ENCODE measurements around the gene WDR20. TPM values are rescaled to one million over a fixed set of nuclear protein-coding genes. Genes with fewer than 3 reads are reported as not detected.

Gene WDR20
- total and polyA plus RNA-seq, 2 donors from 2014 or later, result 12.6 to 44.2 TPM

- H3K9me3 ChIP-seq (ENCODE audit: control insufficient read depth in 2 of 3, insufficient read depth in 1 of 3, low read length in 3 of 3), result no peaks in the 10 kb centered on the region
- no peak overlapping the region for H3K4me3 ChIP-seq (ENCODE audit: low read length in 3 of 3)
- DNase-seq (peak; percentile 84 to 94 (median 90)), FAIRE-seq (peak; percentile 60)
- H3K27me3 ChIP-seq (ENCODE audit: control insufficient read depth, insufficient read depth, low read length), result no peaks in the 10 kb centered on the region
- TF ChIP-seq CTCF (IDR thresholded peaks at IDR 0.05; ENCODE audit: borderline replicate concordance, extremely low read depth, insufficient read depth), result peak; percentile 79
- intact Hi-C loops (cut with DNase I), result no loop called here
- no peaks in the 10 kb centered on the region for H3K36me3 ChIP-seq (ENCODE audit: control insufficient read depth in 2 of 3, insufficient read depth in 3 of 3, low read length in 3 of 3)
- no peak overlapping the region for H3K9ac ChIP-seq (ENCODE audit: low read length in 3 of 3)
- H3K4me1 ChIP-seq (ENCODE audit: control insufficient read depth in 2 of 3, insufficient read depth in 2 of 3, low read depth in 1 of 3, low read length in 3 of 3), result peaks cover 0 to 8% (median 5%) of the 10 kb centered on the region in 3 donors
- H3K27ac ChIP-seq (ENCODE audit: low read depth in 2 of 2, low read length in 2 of 2), result no peak overlapping the region
These were observed 43.0 kb upstream of the WDR20 start for GRCh38 chr14:102096569-102097188.

- no peak overlapping the region for H3K9ac ChIP-seq (ENCODE audit: low read length in 3 of 3)
- H3K4me1 ChIP-seq (ENCODE audit: control insufficient read depth in 2 of 3, insufficient read depth in 2 of 3, low read depth in 1 of 3, low read length in 3 of 3), result peaks cover 0 to 8% (median 5%) of the 10 kb centered on the region in 3 donors
- DNase-seq (peak in 4 of 5 donors; percentile 39 to 75 (median 51)), FAIRE-seq (no peak)
- no peak for TF ChIP-seq CTCF (IDR thresholded peaks at IDR 0.05; ENCODE audit: borderline replicate concordance, extremely low read depth, insufficient read depth)
- H3K27ac ChIP-seq (ENCODE audit: low read depth in 2 of 2, low read length in 2 of 2), result no peak overlapping the region
- H3K27me3 ChIP-seq (ENCODE audit: control insufficient read depth, insufficient read depth, low read length), result no peaks in the 10 kb centered on the region
- H3K36me3 ChIP-seq (ENCODE audit: control insufficient read depth in 2 of 3, insufficient read depth in 3 of 3, low read length in 3 of 3), result no peaks in the 10 kb centered on the region
- no peak overlapping the region for H3K4me3 ChIP-seq (ENCODE audit: low read length in 3 of 3)
- intact Hi-C loops (cut with DNase I), result no loop called here
- no peaks in the 10 kb centered on the region for H3K9me3 ChIP-seq (ENCODE audit: control insufficient read depth in 2 of 3, insufficient read depth in 1 of 3, low read length in 3 of 3)
These were observed 42.1 kb upstream of the WDR20 start for GRCh38 chr14:102097441-102098135.

GRCh38 chr14:102103062-102103695, 36.5 kb upstream of the WDR20 start:
- no peak overlapping the region for H3K27ac ChIP-seq (ENCODE audit: low read depth in 2 of 2, low read length in 2 of 2)
- no peaks in the 10 kb centered on the region for H3K27me3 ChIP-seq (ENCODE audit: control insufficient read depth, insufficient read depth, low read length)
- no peaks in the 10 kb centered on the region for H3K9me3 ChIP-seq (ENCODE audit: control insufficient read depth in 2 of 3, insufficient read depth in 1 of 3, low read length in 3 of 3)
- no peaks in the 10 kb centered on the region for H3K4me1 ChIP-seq (ENCODE audit: control insufficient read depth in 2 of 3, insufficient read depth in 2 of 3, low read depth in 1 of 3, low read length in 3 of 3)
- no peaks in the 10 kb centered on the region for H3K36me3 ChIP-seq (ENCODE audit: control insufficient read depth in 2 of 3, insufficient read depth in 3 of 3, low read length in 3 of 3)
- no peak for TF ChIP-seq CTCF (IDR thresholded peaks at IDR 0.05; ENCODE audit: borderline replicate concordance, extremely low read depth, insufficient read depth)
- FAIRE-seq (no peak), DNase-seq (no peak)
- intact Hi-C loops (cut with DNase I), result no loop called here
- H3K4me3 ChIP-seq (ENCODE audit: low read length in 3 of 3), result no peak overlapping the region
- no peak overlapping the region for H3K9ac ChIP-seq (ENCODE audit: low read length in 3 of 3)

Measured in kidney (tissue), 14 donors.